Stimulated activated effector memory CD8-positive, alpha-beta T cell treated with anti-CD3 and anti-CD28 coated beads, Interleukin-12 subunit alpha, Interleukin-12 subunit beta, amount 100 ng/mL, for 72 hours (primary cell): Measurements from ENCODE around the gene PBX3.
A peak's percentile ranks its signal among the peaks of the same experiment; 100 is the strongest.

Experiments
- ATAC-seq: fragments of 150-1000 bp; cut with Tn5 transposase; 2 replicates; pipeline ENCODE4 v1.10.0; 2021
- DNase-seq, 2 donors: peaks; one replicate each; pipeline ENCODE4 v3.0.0; 2021 to 2022; ENCODE audit warnings: low spot score in 2 of 2
- H3K27ac Mint-ChIP-seq: one replicate; pipeline ENCODE4 v1.8.0; 2022; ENCODE audit warnings: mild to moderate bottlenecking, mixed read lengths
- H3K36me3 Mint-ChIP-seq: one replicate; pipeline ENCODE4 v1.8.0; 2022; ENCODE audit warnings: mild to moderate bottlenecking, mixed read lengths
- H3K4me1 Mint-ChIP-seq: one replicate; pipeline ENCODE4 v1.8.0; 2022; ENCODE audit warnings: mixed read lengths
- H3K4me3 Mint-ChIP-seq: one replicate; pipeline ENCODE4 v1.8.0; 2022; ENCODE audit warnings: mild to moderate bottlenecking, mixed read lengths
- H3K9me3 Mint-ChIP-seq: one replicate; pipeline ENCODE4 v1.8.0; 2022; ENCODE audit warnings: mixed read lengths

PBX3 gene

GRCh38 chr9:125844611-125845010, 97.4 kb downstream of the PBX3 start:
- Mint-ChIP-seq H3K27ac (no peak overlapping the region), H3K4me3 (no peak overlapping the region), H3K9me3 (no peaks in the 10 kb centered on the region), H3K4me1 (no peaks in the 10 kb centered on the region), H3K36me3 (no peaks in the 10 kb centered on the region)
- no peak for DNase-seq
- no peak for ATAC-seq

DNA sequence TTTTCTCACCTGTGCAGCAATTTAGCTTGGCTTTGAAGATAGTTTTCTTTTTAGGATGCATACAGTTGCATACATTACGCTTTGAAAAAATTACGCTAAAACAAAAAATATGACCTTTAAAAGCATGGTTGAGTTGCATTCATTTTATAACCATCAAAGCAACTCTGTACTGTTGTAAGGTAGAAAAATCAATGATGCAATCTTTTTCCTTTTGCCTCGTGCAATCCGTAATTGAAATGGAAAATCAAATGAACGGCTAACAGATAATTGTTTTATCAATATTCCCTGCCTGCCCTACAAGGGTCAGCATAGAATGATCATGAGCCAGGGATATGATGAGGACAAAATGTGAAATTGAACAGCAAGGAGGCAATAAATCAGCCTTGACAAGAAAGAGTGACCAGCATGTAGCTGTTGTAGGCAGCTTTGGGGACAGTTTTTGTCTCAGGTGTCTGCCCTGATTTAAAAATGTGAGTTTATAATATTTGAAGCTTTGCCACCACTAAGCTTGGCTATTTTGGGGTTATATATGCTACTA, 98.2 kb downstream of the PBX3 start:
- Mint-ChIP-seq H3K27ac (no peak overlapping the region), H3K4me1 (no peaks in the 10 kb centered on the region), H3K36me3 (no peaks in the 10 kb centered on the region), H3K4me3 (no peak overlapping the region), H3K9me3 (no peaks in the 10 kb centered on the region)
- DNase-seq (no peak), ATAC-seq (no peak)

DNA sequence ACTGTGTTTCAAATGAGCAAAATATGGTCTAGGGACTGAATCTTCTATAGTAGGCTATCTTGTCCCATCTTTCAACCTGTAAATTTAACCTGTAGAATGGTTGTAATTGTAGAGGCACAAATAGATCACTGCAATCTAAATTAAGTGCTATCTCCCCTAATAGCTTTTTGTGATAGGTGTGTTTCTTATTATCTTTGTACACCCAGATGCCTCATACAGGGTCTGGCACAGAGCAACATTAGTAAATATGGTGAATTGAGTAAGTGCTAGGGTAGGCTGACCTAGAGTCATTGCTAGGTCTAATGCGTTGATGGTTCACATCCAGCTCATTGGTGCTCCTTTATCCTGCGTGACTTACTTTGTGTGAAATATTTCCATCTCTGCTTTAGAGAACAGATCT, 100.6 kb downstream of the PBX3 start:
- ATAC-seq (no peak), DNase-seq (no peak)
- Mint-ChIP-seq H3K9me3 (no peaks in the 10 kb centered on the region), H3K27ac (no peak overlapping the region), H3K4me3 (no peak overlapping the region), H3K36me3 (no peaks in the 10 kb centered on the region), H3K4me1 (no peaks in the 10 kb centered on the region)

GRCh38 chr9:125850106-125850632, 103.0 kb downstream of the PBX3 start:
- Mint-ChIP-seq H3K36me3 (no peaks in the 10 kb centered on the region), H3K4me1 (no peaks in the 10 kb centered on the region), H3K9me3 (no peaks in the 10 kb centered on the region), H3K27ac (no peak overlapping the region), H3K4me3 (no peak overlapping the region)
- no peak for DNase-seq
- no peak for ATAC-seq

DNA sequence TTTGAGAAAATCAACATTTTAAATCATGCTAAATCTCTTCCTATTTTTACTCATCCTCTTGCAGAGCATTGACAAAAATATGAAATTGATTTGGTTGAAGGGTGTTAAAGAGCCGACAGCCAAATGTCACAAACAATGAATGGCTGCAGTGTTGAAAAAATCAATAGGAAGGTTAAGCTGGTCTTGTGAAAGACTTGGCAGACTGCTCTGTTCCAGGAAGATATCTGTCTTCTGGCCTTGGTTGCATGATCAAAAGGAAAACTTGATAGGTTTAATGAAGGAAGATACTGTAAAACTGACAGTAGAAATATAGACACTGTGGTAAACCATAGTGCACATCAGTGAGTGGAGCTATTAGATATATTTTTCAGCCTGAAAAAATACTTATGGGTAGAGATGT, 103.6 kb downstream of the PBX3 start:
- Mint-ChIP-seq H3K4me1 (no peaks in the 10 kb centered on the region), H3K4me3 (no peak overlapping the region), H3K9me3 (no peaks in the 10 kb centered on the region), H3K36me3 (no peaks in the 10 kb centered on the region), H3K27ac (no peak overlapping the region)
- no peak for ATAC-seq
- no peak for DNase-seq

- ATAC-seq (no peak), DNase-seq (no peak)
- no peaks in the 10 kb centered on the region for H3K4me1 Mint-ChIP-seq
- H3K4me3 Mint-ChIP-seq, result no peak overlapping the region
- no peak overlapping the region for H3K27ac Mint-ChIP-seq
- H3K36me3 Mint-ChIP-seq, result no peaks in the 10 kb centered on the region
- H3K9me3 Mint-ChIP-seq, result no peaks in the 10 kb centered on the region
Measured at GRCh38 chr9:125851979-125852378, 104.8 kb downstream of the PBX3 start.

GRCh38 chr9:125852386-125852785, 105.2 kb downstream of the PBX3 start:
- Mint-ChIP-seq H3K4me3 (no peak overlapping the region), H3K36me3 (no peaks in the 10 kb centered on the region), H3K27ac (no peak overlapping the region), H3K9me3 (no peaks in the 10 kb centered on the region), H3K4me1 (no peaks in the 10 kb centered on the region)
- no peak for DNase-seq
- ATAC-seq, result no peak

DNA sequence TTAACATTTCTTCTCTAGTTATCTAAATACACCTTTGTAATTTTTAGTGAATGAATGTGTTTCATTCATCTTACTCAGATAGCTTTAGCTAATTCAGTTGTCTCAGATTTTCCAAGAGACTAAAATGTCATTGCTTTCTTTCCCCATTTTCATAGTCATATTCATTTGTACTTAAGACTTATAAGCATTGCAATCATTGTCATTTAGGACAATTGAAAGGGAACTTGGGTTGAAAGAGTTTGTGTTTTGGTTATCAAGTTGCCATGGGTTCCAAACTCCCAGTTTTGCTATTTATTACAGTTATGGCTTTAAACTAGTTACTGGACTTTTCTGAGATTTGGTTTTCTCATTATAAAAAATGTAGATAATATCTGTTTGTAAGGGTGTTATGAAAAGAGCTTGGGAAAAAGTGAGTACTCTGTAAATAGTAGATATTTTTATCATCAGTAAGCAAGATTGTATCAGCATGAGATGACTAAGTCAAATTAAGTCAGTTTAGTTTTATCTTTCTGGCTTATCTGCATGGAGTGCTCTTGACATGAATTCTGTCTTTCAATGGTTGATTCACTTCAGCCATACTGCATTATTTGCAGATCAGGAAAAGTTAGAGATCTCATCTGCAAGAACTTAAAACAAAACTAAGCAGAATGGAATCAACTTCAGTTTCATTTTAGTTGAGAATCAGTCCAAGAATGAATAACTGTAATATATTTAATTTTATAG, 107.5 kb downstream of the PBX3 start:
- Mint-ChIP-seq H3K36me3 (no peaks in the 10 kb centered on the region), H3K4me3 (no peak overlapping the region), H3K27ac (no peak overlapping the region), H3K4me1 (no peaks in the 10 kb centered on the region), H3K9me3 (no peaks in the 10 kb centered on the region)
- ATAC-seq (peak; percentile 34), DNase-seq (no peak)

GRCh38 chr9:125856331-125856730, 109.2 kb downstream of the PBX3 start:
- no peak for DNase-seq

DNA sequence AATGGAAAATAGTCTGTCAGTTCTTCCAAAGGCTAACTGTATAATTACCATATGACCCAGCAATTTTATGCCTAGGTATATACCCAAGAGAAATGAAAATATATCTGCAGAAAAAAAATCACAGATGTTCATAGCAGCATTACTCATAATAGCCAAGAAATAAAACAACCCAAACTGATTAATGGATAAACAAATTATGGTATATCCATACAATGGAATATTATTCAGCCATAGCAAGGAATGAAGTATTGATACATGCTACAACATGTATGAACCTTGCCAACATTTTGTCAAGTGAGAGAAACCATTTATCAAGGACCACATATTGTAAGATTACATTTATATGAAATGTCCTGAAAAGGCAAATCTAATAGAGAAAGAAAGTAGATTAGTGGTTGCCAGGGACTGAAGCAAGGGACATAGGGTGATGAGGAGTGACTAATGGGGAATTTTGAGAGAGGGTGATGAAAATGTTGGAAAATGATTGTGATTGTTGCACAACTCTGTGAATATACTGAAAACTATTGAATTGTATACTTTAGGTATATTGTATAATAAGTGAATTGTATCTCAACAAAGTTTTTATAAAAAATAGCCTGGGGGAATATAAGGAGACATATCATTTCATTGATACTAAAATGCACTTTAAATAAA, 114.4 kb downstream of the PBX3 start:
- Mint-ChIP-seq H3K4me3 (no peak overlapping the region), H3K36me3 (no peaks in the 10 kb centered on the region), H3K27ac (no peak overlapping the region), H3K4me1 (no peaks in the 10 kb centered on the region), H3K9me3 (no peaks in the 10 kb centered on the region)
- DNase-seq (no peak), ATAC-seq (no peak)

More at GRCh38 chr9:125856331-125856730, 109.2 kb downstream of the PBX3 start:
- H3K9me3 Mint-ChIP-seq, result no peaks in the 10 kb centered on the region
- no peaks in the 10 kb centered on the region for H3K36me3 Mint-ChIP-seq
- ATAC-seq, result no peak
- H3K4me1 Mint-ChIP-seq, result no peaks in the 10 kb centered on the region
- H3K27ac Mint-ChIP-seq, result no peak overlapping the region
- no peak overlapping the region for H3K4me3 Mint-ChIP-seq

- Mint-ChIP-seq H3K4me1 (no peaks in the 10 kb centered on the region), H3K36me3 (no peaks in the 10 kb centered on the region), H3K9me3 (no peaks in the 10 kb centered on the region), H3K4me3 (no peak overlapping the region), H3K27ac (no peak overlapping the region)
- no peak for ATAC-seq
- no peak for DNase-seq
Measured at GRCh38 chr9:125863923-125864322, 116.8 kb downstream of the PBX3 start.

DNA sequence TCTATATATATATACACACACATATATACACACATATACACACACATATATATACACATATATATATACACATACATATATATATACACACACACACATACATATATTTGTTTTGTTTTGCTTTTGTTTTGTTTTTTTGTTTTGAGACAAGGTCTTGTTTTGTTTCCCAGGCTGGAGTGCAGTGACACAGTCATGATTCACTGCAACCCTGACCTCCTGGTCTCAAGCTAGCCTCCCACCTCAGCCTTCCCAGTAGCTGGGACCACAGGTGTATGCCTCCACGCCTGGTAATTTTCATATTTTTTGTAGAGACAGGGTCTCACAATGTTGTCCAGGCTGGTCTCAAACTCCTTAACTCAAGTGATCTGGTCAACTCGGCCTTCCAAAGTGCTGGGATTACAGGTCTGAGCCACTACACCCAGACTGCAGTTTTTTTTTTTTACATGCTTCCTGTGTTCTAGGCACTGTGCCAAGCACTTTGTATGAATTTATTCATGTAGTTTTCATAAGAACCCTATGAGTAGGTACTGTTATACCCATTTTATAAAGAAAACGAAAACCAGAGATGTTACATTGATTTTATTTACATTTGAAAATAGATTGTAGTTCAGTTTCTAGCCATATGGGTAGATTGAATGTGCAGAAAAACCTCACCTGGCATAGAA, 120.7 kb downstream of the PBX3 start:
- Mint-ChIP-seq H3K27ac (no peak overlapping the region), H3K9me3 (no peaks in the 10 kb centered on the region), H3K4me3 (no peak overlapping the region), H3K36me3 (no peaks in the 10 kb centered on the region), H3K4me1 (no peaks in the 10 kb centered on the region)
- DNase-seq (no peak), ATAC-seq (no peak)

DNA sequence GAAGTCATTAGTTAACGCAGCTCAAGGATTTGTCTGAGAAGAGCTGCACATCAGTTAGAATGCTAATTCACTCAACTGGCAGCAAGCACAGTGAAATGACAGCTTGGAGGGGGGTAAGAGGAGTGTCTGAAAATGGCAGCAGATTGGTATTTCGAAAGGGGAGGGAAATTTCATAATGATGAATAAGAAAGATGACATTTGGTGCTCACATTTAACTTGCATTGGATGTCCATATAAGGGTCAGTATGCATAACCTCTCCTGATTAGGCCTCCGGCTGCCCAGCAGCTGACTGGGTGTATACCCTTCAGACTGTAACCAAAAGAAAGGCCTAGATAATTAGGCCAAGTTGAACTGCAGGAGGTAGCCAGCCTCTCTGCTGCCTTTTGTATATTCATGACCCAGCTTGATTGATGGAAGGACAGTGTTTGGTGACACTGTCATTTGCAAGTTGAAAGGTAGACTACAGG, 131.0 kb downstream of the PBX3 start:
- Mint-ChIP-seq H3K4me3 (no peak overlapping the region), H3K36me3 (no peaks in the 10 kb centered on the region), H3K4me1 (no peaks in the 10 kb centered on the region), H3K27ac (no peak overlapping the region), H3K9me3 (no peaks in the 10 kb centered on the region)
- no peak for ATAC-seq
- no peak for DNase-seq

- Mint-ChIP-seq H3K36me3 (no peaks in the 10 kb centered on the region), H3K4me1 (no peaks in the 10 kb centered on the region), H3K4me3 (no peak overlapping the region), H3K9me3 (no peaks in the 10 kb centered on the region), H3K27ac (no peak overlapping the region)
- ATAC-seq (no peak), DNase-seq (no peak)
Measured at GRCh38 chr9:125881042-125881441, 133.9 kb downstream of the PBX3 start.

GRCh38 chr9:125883565-125884217, 136.5 kb downstream of the PBX3 start:
- Mint-ChIP-seq H3K9me3 (no peaks in the 10 kb centered on the region), H3K27ac (no peak overlapping the region), H3K4me3 (no peak overlapping the region), H3K36me3 (no peaks in the 10 kb centered on the region), H3K4me1 (no peaks in the 10 kb centered on the region)
- no peak for ATAC-seq
- no peak for DNase-seq
